ENCODE data around the gene NIPAL4. TPM values are rescaled to one million over a fixed set of nuclear protein-coding genes. Genes with fewer than 3 reads are reported as not detected.
A peak's percentile ranks its signal among the peaks of the same experiment; 100 is the strongest.

The NIPAL4 gene
- total RNA-seq, 2 donors from 2014 or later, result 0.84 TPM; not detected in 1

- DNase-seq, result peak; percentile 63 to 71
- intact Hi-C loops (cut with DNase I, micrococcal nuclease), result no loop called here
- ATAC-seq, result peak; percentile 97
Measured at GRCh38 chr5:157506981-157507780, 47.2 kb downstream of the NIPAL4 start.

- DNase-seq, result no peak
- intact Hi-C loops (cut with DNase I, micrococcal nuclease), result no loop called here
- no peak for ATAC-seq
Measured at GRCh38 chr5:157509093-157509492, 49.1 kb downstream of the NIPAL4 start.

DNA sequence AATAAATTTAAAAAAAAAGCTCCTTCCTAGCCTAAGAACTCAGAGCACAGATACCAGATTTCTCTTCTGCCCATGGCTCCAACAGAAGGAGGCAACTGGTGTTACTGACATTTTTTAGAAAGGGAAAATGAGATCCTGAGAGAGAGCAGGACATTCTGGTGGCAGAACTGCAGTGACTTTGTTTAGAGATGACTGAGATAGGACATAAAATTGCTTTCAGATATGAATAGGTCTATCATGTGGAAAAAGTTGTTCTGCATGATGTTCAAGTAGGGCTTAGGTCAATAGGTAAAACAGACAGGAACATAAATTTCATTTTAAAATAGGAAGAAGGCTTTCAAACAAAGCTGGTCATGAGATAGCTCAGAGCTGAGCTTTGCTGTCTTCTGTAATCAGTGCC lies 49.6 kb downstream of the NIPAL4 start:
- intact Hi-C loops (cut with DNase I, micrococcal nuclease), result no loop called here
- DNase-seq (no peak), ATAC-seq (no peak)

GRCh38 chr5:157510682-157511081 lies 50.7 kb downstream of the NIPAL4 start:
- no peak for ATAC-seq
- intact Hi-C loops (cut with DNase I, micrococcal nuclease), result no loop called here
- DNase-seq, result no peak

DNA sequence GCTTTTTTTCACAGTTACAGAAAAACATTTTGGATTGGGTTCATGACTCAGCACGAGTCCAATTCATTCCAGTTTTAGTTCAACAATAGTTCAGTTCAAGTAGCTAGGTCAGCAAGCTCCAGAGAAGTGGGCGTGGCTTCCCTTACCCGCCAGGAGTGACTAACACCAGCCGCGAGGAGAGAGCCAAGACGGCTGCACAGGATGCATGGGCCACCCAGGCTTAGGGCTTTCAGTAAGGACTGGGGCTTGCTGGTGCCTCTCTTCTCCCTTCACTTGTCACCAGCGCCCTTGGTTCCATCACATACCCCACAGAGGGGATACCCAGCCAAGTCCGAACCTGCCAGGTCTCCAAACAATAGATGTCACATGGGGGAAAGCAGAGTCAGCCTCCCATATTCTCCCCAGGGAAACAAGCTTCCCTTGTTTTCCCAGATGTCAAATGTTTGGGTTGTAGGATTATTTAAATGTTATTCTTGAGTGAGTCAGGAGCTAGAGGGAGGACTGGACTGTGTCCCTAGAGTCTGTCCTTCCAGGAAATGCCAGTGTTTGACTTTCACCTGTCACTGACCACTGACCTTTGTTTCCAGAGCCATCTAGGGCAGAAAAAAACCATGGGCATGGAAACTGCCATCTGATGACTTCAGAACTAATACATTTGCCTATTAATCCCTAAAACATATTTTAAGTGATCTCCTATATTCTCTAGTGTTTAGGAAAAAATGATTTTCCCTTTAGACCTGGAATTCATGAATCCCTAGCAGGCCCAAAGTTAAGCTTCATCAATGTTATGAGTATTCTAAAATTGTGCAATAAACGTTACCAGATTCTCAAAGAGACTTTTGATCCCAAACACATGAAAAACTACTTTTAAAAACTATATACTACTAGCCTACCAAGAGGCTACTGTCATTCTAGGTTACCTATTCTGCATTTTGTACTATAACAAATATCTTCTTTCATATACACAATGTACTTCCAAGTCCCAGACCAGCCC lies 51.9 kb downstream of the NIPAL4 start:
- ATAC-seq (peak; percentile 32), DNase-seq (peak; percentile 72 to 92)
- intact Hi-C loops (cut with DNase I, micrococcal nuclease), result no loop called here

DNA sequence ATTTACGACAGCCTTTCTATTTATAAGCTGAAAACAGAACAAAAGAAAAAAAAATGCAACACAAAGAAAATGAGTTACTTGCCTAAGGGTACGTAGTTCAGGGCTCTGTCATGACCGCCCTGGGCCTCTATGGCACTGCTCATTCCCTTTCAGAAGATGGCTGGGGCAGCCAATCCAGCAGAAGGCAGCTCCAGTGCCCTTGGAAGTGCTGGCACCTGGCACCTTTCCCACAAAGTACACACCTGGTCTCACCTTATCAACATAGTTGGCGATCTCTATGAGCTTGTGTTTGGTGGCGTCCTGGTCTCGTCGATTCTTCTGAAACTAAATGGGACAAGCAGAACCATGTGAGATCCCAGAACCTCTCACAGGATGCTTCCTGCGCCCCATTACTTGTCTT lies 53.2 kb downstream of the NIPAL4 start:
- DNase-seq, result peak; percentile 41 to 52
- intact Hi-C loops (cut with DNase I, micrococcal nuclease), result no loop called here
- peak; percentile 80 for ATAC-seq

- ATAC-seq (no peak), DNase-seq (no peak)
- intact Hi-C loops (cut with DNase I, micrococcal nuclease), result no loop called here
Measured at GRCh38 chr5:157514974-157515373, 55.0 kb downstream of the NIPAL4 start.

DNA sequence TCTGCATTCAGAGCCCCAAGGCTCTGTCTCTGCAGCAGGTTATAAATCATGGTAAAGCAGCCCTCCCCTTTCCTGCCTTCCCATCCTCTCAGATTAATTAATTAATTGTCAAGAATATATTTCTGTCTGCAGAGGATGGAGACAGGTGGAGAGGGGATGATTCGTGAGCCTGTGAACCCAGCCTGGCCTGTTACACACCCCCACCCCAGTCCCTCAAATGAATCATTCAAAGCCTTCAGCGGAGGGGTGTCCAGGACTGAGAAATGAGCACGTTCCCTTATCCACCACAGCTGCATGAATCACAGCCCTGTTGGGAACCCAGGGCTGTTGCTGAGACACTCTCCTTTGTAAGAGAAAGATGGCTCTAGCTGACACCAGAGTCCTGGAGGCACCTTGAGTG lies 56.0 kb downstream of the NIPAL4 start:
- intact Hi-C loops (cut with DNase I, micrococcal nuclease), result no loop called here
- ATAC-seq (no peak), DNase-seq (no peak)

- peak in 1 of 2 donors; percentile 68 for DNase-seq
- ATAC-seq, result peak; percentile 17
- intact Hi-C loops (cut with DNase I, micrococcal nuclease), result no loop called here
Measured at GRCh38 chr5:157516626-157517325, 56.8 kb downstream of the NIPAL4 start.

DNA sequence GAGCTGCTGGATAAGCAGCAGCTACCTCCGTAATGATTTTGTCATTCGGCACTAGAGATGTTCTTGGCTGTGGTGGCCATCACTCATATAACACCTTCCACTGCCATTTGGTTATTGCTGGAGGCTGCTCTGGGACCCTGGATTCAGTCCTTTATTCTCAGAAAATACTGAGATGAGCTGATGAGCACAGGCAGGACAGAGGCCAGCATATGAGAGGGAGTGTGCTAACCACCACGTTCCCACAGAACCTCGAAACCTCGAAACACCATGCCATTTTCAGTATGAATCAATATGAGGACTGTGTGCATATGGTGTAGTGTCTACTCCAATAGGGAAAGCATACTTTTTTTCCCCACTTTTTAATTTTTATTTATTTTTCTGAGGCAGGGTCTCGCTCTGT lies 59.0 kb downstream of the NIPAL4 start:
- ATAC-seq, result no peak
- DNase-seq, result no peak
- intact Hi-C loops (cut with DNase I, micrococcal nuclease), result no loop called here

GRCh38 chr5:157519579-157520253 lies 59.7 kb downstream of the NIPAL4 start:
- DNase-seq (no peak), ATAC-seq (no peak)
- intact Hi-C loops (cut with DNase I, micrococcal nuclease), result no loop called here

- DNase-seq (peak in 1 of 2 donors; percentile 41), ATAC-seq (peak; percentile 89)
- intact Hi-C loops (cut with DNase I, micrococcal nuclease), result no loop called here
Measured at GRCh38 chr5:157520911-157521703, 61.1 kb downstream of the NIPAL4 start.

DNA sequence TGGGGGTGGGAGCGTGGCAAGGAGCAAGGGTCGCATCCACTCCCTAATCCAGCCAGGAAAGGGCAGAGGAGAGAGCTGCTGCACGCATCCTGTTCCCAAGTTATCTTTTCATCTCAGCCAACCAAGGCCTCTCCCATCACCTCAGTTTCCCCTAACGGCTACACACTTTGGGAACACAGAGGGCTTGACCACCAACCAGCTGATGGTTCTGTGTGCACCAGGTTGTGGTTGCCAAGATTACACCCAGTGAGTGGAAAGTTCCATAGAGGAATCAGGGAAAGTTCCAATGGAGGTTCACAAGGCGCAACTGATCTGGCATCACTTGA lies 61.7 kb downstream of the NIPAL4 start:
- ATAC-seq (no peak), DNase-seq (no peak)
- intact Hi-C loops (cut with DNase I, micrococcal nuclease), result no loop called here

DNA sequence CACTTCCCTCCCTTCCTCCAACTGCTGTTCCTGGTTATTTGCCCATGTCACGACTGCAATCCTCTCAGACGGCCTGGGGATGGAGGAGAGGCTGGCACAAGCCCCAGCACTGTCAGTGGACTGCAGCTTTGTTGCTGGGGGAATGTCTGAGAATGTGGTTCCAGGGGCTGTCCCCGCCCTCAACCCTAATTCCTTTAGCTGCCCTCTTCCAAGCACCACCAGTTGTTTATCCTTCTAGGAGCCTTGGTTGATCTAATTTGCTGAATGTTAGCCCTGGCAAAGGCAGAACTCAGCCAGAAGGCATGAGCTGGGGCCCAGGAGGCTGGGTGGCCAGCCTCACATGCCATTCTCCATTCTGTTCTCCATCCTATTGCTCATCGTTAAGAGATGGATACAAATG lies 64.0 kb downstream of the NIPAL4 start:
- intact Hi-C loops (cut with DNase I, micrococcal nuclease), result no loop called here
- no peak for DNase-seq
- ATAC-seq, result no peak

All from left colon (tissue), 2 donors.